C4-2B (cell line): Measurements from ENCODE around the gene AK5.

ENCODE experiments used
- H3K27ac ChIP-seq: fragments of 450-650 bp; 2 replicates; pipeline ENCODE4 v1.5.1; 2017
- ZFX ChIP-seq: fragments of 450-650 bp; IDR thresholded peaks from 2 replicates; pipeline ENCODE4 v1.6.1; 2017
- TF ChIP-seq, protein P1 (sequence below): fragments of 450-650 bp; conservative IDR thresholded peaks from 2 replicates; pipeline ENCODE4 v1.5.1; 2017; ENCODE audit warnings: mild to moderate bottlenecking

The AK5 gene

DNA sequence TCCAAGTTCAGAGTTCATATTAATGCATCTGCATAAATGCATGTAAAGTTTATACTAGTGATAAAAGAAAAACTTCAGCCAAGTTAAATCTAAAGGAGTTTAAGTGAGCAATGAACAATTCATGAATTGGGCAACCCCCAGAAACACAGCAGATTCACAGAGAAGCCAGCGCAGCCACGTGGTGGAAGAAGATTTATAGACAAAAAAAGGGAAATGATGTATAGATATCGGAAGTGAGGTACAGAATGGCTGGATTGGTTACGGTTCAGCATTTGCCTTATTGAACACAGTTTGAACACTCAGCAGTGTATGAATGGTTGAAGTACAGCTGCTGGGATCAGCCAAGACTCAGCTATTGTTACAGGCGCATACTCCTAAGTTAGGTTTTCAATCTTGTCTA lies 5.7 kb downstream of the AK5 start:
- TF ChIP-seq, protein P1, sequence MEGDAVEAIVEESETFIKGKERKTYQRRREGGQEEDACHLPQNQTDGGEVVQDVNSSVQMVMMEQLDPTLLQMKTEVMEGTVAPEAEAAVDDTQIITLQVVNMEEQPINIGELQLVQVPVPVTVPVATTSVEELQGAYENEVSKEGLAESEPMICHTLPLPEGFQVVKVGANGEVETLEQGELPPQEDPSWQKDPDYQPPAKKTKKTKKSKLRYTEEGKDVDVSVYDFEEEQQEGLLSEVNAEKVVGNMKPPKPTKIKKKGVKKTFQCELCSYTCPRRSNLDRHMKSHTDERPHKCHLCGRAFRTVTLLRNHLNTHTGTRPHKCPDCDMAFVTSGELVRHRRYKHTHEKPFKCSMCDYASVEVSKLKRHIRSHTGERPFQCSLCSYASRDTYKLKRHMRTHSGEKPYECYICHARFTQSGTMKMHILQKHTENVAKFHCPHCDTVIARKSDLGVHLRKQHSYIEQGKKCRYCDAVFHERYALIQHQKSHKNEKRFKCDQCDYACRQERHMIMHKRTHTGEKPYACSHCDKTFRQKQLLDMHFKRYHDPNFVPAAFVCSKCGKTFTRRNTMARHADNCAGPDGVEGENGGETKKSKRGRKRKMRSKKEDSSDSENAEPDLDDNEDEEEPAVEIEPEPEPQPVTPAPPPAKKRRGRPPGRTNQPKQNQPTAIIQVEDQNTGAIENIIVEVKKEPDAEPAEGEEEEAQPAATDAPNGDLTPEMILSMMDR = no peak
- H3K27ac ChIP-seq = no peak overlapping the region

DNA sequence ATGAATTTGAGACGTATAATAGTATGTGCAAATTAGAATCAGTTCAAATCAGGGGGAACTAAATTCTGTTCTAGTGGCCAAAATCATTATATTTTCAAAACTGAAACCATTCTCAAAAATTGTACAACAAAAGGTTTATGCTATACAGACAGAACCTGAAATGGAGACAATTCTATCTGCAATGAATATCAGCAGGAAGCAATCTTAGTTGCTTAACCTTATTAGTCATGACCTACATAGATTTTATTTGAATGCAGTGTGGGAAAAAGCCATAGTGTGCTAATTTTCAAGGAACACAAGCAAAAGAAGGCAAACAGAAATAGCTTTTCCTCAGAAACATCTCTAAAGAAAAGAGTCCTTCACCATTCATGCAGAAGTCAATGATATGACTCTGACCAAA lies 6.5 kb downstream of the AK5 start:
- H3K27ac ChIP-seq = no peak overlapping the region
- TF ChIP-seq ZFX = no peak
- TF ChIP-seq, protein P1 = no peak

DNA sequence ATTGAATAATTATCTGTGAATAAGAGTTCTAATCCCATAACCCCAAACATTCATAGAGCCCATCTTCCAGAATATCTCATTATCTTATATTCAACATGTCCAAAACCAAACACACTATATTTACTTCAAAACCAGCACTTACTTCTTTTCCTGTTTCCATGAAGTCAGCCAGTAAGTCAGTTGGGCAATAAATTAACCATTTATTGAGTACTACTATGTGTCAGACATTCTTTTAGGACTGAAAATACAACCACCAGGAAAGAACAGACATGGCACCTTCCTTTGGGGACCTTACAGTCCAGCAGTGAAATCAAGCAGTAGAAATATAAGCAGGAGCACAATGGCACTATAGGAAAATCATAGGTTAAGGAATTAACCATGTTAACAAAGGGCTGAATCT lies 8.8 kb downstream of the AK5 start:
- no peak for TF ChIP-seq ZFX
- TF ChIP-seq, protein P1 = no peak
- H3K27ac ChIP-seq = no peak overlapping the region

DNA sequence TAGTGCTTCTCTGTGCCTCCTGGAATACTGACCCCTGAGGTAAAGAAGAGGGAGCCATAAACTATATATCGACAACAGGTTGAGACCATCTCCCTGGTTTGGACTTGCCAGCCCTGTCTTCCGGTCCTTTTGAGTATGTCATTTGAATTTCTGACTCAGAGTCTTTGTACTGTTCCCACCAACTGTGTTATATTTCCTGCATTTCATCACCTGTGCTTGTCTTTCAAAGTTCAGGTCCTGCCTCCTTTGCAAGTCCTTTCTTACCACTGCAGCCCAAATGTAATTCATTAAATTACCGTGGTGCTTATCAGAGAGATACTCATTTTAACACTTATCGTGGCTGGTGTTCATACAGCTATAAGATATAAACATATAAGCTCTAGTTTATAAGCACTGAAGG lies 10.7 kb downstream of the AK5 start:
- H3K27ac ChIP-seq = no peak overlapping the region
- TF ChIP-seq, protein P1 = no peak
- TF ChIP-seq ZFX = no peak

DNA sequence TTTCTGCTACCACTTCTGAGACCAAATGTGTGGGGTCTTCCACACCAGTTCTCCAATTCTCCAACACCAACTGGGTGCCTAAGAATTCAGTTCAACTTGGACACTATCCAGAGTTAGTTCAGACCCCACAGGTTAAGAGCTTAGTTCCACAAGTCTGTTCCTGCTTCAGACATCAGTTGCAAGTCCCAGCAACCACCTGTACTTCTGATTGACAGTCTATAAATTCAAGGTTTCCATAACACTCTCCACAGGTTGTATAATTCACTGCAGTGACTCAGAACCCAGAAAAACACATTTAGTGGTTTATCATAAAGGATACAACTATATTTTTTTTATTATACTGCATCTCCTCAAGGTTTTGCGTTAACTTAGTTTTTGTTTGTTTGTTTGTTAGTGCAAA lies 18.7 kb downstream of the AK5 start:
- TF ChIP-seq, protein P1 = no peak
- no peak for TF ChIP-seq ZFX
- no peak overlapping the region for H3K27ac ChIP-seq

DNA sequence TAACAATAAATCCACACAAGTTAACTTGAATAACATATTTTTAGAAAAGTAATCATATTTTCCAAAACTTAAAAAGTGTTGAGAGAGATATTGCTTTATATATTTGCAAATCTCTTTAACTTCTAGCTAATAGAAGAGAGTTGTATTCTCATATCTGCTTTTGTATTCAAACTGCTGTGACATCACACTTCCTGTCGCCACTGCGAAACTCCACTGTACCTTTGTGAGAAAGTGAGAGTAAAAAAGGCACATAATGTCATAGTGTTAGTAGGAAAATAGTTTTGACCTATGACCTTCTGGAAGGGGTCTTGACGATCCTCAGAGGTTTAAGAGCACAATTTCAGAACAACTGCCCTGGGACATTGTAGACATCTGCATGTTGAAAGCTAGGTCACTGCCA lies 21.6 kb downstream of the AK5 start:
- TF ChIP-seq, protein P1 = no peak
- TF ChIP-seq ZFX = no peak
- no peak overlapping the region for H3K27ac ChIP-seq

DNA sequence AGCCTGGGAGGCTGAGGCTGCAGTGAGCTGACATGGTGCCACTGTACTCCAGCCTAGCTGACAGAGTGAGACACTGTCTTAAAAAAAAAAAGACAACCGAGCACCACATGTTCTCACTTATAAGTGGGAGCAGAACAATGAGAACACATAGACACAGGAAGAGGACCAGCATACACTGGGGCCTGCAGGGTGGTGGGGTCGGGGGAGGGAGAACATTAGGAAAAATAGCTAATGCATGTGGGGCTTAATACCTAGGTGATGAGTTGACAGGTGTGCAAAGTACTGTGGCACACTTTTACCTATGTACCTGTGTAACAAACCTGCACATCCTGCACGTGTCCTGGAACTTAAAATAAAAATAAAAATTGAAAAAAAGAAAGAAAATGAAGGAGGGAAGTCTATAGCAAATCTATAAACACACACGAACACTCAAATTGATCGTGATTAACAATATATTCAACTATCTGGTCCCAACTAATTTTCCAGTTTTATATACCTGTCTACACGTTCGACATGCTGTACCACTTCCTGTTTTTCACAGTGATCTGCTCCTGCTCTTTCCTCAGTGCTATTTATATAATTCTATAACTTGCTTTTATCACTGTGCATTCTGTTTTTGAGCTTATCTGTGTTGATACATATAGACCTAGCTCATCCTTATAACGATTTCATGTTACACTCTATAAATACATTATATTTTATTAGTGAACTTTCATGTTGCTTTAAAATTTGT lies 27.2 kb downstream of the AK5 start:
- H3K27ac ChIP-seq = no peak overlapping the region
- TF ChIP-seq, protein P1 = no peak
- TF ChIP-seq ZFX = no peak
